AG04449 (cell line): ENCODE results near the gene LIMK2.

Source experiments
- CTCF ChIA-PET: fragments of 350-600 bp; formaldehyde crosslinking; extraction: SDS; loops from one replicate; lab custom pipeline; 2021; ENCODE audit warnings: antibody characterized with exemption; lab: Yijun Ruan, JAX
- POLR2A ChIA-PET: fragments of 400-600, 350-600 bp; formaldehyde crosslinking; extraction: SDS; loops from one replicate; lab custom pipeline; 2020; ENCODE audit warnings: antibody characterized with exemption, inconsistent platforms; lab: Yijun Ruan, JAX
- DNase-seq: peaks from one replicate; pipeline ENCODE4 v3.0.0-alpha.2; 2010; ENCODE audit warnings: low read depth, low spot score
- H3K4me3 ChIP-seq: 2 replicates; pipeline ENCODE4 v1.5.1; 2011; ENCODE audit warnings: low read depth, mild to moderate bottlenecking, control low read depth, low read length
- TF ChIP-seq, protein P1 (sequence below): IDR thresholded peaks from one replicate; pipeline ENCODE4 v1.5.1; 2011; ENCODE audit warnings: mild to moderate bottlenecking, moderate library complexity, low read length, control low read depth, inconsistent platforms; ENCODE audit not compliant: insufficient read depth; ENCODE audit errors: missing control alignments

LIMK2 gene

DNA sequence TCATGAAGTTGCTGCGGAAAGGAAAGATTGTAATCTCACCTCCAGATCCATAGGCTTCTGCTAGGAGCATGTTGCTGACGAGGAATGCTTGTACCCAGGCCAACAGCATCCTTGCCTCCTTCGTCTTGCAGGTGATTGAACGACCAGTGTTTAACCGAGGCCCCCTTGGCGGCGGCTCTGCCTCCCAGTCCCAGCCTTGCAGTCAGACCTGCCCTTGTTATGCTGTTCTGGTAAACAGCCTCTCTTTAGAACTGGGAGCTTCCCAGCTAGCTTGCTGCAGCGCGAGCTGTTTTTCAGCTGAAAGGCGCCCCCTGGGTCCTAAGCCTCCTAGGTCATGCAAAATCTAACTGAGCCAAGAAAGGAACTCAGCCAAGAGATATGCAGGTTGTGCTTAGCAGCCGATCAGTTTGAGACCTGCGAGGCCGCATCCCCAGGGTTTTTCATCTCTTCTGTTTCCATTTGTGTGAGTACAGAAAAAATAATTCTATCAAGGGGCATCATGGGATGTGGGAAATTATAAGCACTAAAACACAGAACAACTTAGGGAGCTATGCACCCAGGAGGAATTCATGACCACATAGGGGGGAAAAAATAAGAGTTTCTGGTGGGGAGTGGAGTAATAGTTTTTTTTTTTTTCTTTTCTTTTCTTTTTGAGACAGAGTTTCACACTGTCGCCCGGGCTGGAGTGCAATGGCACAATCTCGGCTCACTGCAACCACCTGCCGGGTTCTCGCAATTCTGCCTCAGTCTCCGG is 80.3 kb downstream of the LIMK2 start, which contains the start of gene PIK3IP1:
TSS of gene PIK3IP1 (minus strand) at position 253 of the 754 bp plus-strand sequence. CDS start at position 109, 144 bp downstream.
- ChIA-PET CTCF (interaction anchor here (0.5 to 16.7 kb wide), 18 partner anchors 10 to 209 kb away, joined by 3 to 262 read pairs (median 4); partner anchors contain the start of gene LIMK2), POLR2A (interaction anchor here (0.6 to 0.7 kb wide), 2 partner anchors 10 to 13 kb away, joined by 3 to 4 read pairs; no protein-coding TSS in a partner anchor)
- TF ChIP-seq, protein P1, sequence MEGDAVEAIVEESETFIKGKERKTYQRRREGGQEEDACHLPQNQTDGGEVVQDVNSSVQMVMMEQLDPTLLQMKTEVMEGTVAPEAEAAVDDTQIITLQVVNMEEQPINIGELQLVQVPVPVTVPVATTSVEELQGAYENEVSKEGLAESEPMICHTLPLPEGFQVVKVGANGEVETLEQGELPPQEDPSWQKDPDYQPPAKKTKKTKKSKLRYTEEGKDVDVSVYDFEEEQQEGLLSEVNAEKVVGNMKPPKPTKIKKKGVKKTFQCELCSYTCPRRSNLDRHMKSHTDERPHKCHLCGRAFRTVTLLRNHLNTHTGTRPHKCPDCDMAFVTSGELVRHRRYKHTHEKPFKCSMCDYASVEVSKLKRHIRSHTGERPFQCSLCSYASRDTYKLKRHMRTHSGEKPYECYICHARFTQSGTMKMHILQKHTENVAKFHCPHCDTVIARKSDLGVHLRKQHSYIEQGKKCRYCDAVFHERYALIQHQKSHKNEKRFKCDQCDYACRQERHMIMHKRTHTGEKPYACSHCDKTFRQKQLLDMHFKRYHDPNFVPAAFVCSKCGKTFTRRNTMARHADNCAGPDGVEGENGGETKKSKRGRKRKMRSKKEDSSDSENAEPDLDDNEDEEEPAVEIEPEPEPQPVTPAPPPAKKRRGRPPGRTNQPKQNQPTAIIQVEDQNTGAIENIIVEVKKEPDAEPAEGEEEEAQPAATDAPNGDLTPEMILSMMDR = peak; percentile 67
- H3K4me3 ChIP-seq = peak within 1 kb of the TSS; percentile 56
- no peak for DNase-seq

DNA sequence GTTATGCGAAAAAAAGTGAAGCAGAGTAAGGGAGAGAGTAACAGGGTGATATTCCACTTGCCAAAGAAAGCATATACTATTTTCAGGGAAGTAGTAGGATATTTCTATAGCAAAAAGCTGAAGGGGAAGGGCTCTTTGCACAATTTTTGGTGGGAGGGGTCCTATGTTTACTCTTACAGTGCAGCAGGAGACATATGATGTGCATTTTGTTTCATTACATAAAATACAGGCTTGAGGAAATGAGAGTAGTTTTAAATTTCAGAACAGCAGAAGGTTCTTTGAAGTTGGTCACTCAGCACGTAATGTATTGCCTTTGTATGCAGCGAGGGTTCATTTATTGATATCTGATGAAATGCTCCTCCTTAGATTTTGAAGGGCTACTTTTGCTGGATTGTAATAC is 83.3 kb downstream of the LIMK2 start:
- no peak overlapping the region for H3K4me3 ChIP-seq
- TF ChIP-seq, protein P1 = no peak
- DNase-seq = no peak
- POLR2A ChIA-PET = no interaction called here
- CTCF ChIA-PET = interaction anchor here (1.1 to 16.7 kb wide), 4 partner anchors 8 to 23 kb away, joined by 3 to 262 read pairs (median 13); no protein-coding TSS in a partner anchor

- H3K4me3 ChIP-seq = no peak overlapping the region
- TF ChIP-seq, protein P1 = no peak
- ChIA-PET POLR2A (no interaction called here), CTCF (interaction anchor here (1.1 to 16.7 kb wide), 7 partner anchors 8 to 134 kb away, joined by 3 to 262 read pairs (median 4); no protein-coding TSS in a partner anchor)
- DNase-seq = no peak
Observed at GRCh38 chr22:31295831-31296657, 83.9 kb downstream of the LIMK2 start.

DNA sequence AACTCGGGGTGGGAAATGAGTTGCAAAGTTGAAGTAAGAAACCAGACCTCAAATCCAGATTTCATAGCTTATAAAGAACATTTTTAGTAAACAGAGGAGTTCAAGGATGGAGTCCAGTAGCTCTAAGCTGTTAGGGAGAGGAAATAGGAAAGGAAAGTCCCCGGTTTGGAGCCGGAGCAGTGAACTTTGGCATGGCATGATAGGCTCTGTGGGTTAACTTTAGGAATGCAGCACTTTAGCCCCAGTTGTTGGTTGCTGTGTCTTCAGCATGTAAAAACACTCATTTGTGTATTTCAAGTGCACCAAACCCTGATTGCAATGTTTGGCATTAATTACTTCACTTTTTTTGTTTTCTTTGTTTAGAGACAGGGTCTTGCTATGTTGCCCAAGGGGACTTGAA is 88.8 kb downstream of the LIMK2 start:
- DNase-seq = no peak
- no peak overlapping the region for H3K4me3 ChIP-seq
- CTCF ChIA-PET = interaction anchor here (0.9 to 16.7 kb wide), 5 partner anchors 10 to 89 kb away, joined by 3 to 262 read pairs (median 4); no protein-coding TSS in a partner anchor
- TF ChIP-seq, protein P1 = no peak
- POLR2A ChIA-PET = no interaction called here

GRCh38 chr22:31302006-31302405 is 89.9 kb downstream of the LIMK2 start:
- no peak for DNase-seq
- TF ChIP-seq, protein P1 = no peak
- CTCF ChIA-PET = interaction anchor here (0.7 to 16.7 kb wide), 4 partner anchors 10 to 29 kb away, joined by 3 to 262 read pairs (median 10); partner anchors contain the start of gene PIK3IP1
- POLR2A ChIA-PET = no interaction called here
- H3K4me3 ChIP-seq = no peak overlapping the region

- TF ChIP-seq, protein P1 = no peak
- no peak overlapping the region for H3K4me3 ChIP-seq
- no peak for DNase-seq
- CTCF ChIA-PET = interaction anchor here (0.7 to 16.7 kb wide), 4 partner anchors 10 to 30 kb away, joined by 3 to 262 read pairs (median 10); partner anchors contain the start of gene PIK3IP1
- POLR2A ChIA-PET = no interaction called here
Observed at GRCh38 chr22:31302537-31302936, 90.4 kb downstream of the LIMK2 start.
